Uterus (tissue), 4 donors: Measurements from ENCODE around the gene KISS1R. TPM values are rescaled to one million over a fixed set of nuclear protein-coding genes. Genes with fewer than 3 reads are reported as not detected.

Experiments
- DNase-seq, 2 donors: peaks; one replicate each; pipeline ENCODE4 v3.0.0-alpha.2; 2019 to 2020
- H3K27ac ChIP-seq, 2 donors: fragments of 200-600 bp; sonication (generic); 1 replicate in 1 of 2; 2 replicates in 1 of 2; pipeline ENCODE4 v1.5.1; 2016 to 2018
- H3K27me3 ChIP-seq, 2 donors: fragments of 200-600 bp; sonication (generic); one replicate each; pipeline ENCODE4 v1.5.1; 2018 to 2019; ENCODE audit warnings: control low read depth in 1 of 2
- H3K36me3 ChIP-seq, 2 donors: fragments of 200-600 bp; sonication (generic); one replicate each; pipeline ENCODE4 v1.5.1; 2019; ENCODE audit warnings: control low read depth in 1 of 2
- H3K4me1 ChIP-seq, 2 donors: fragments of 200-600 bp; sonication (generic); one replicate each; pipeline ENCODE4 v1.5.1; 2018 to 2019; ENCODE audit warnings: control low read depth in 1 of 2
- H3K4me3 ChIP-seq, 2 donors: fragments of 200-600 bp; sonication (generic); 1 replicate in 1 of 2; 2 replicates in 1 of 2; pipeline ENCODE4 v1.5.1; 2018 to 2019; ENCODE audit warnings: mild to moderate bottlenecking in 1 of 2
- H3K9me3 ChIP-seq, 2 donors: fragments of 200-600 bp; sonication (generic); one replicate each; pipeline ENCODE4 v1.5.1; 2019; ENCODE audit warnings: control low read depth in 1 of 2
- POLR2A ChIP-seq, 2 donors: fragments of 450-650 bp; IDR thresholded peaks; one replicate each; pipeline ENCODE4 v1.6.1; 2016; ENCODE audit warnings: antibody characterized with exemption in 2 of 2, mild to moderate bottlenecking in 1 of 2, moderate library complexity in 1 of 2
- intact Hi-C: fragments of 100-400 bp; cut with DNase I; formaldehyde crosslinking; loops from one replicate; pipeline ENCODE4 v1.15.1; 2023; ENCODE audit warnings: low total_unique reads
- total RNA-seq, 4 donors: library from RNA; depleted of rRNA in 3 of 4; stranded (reverse); fragments of >200 nt in 3 of 4; gene quantifications; one replicate each; pipeline versions ENCODE4 v1.1.0 to v1.2.4, GENCODE V29; 2014 to 2023
- TF ChIP-seq, protein P1 (sequence below), 4 experiments: fragments of 200-600 bp in 2 of 4; fragments of 450-650 bp in 2 of 4; sonication (generic) in 2 of 4; IDR thresholded peaks; one replicate each; pipeline ENCODE4 v1.5.1; 2016 to 2019; ENCODE audit warnings: antibody characterized with exemption in 4 of 4, mild to moderate bottlenecking in 2 of 4, moderate library complexity in 1 of 4
- donor health status: DM: yes; HTN: yes; CAD: no.

The KISS1R gene
- total RNA-seq, 4 donors from 2014 or later = 0.14 TPM; not detected in 3

DNA sequence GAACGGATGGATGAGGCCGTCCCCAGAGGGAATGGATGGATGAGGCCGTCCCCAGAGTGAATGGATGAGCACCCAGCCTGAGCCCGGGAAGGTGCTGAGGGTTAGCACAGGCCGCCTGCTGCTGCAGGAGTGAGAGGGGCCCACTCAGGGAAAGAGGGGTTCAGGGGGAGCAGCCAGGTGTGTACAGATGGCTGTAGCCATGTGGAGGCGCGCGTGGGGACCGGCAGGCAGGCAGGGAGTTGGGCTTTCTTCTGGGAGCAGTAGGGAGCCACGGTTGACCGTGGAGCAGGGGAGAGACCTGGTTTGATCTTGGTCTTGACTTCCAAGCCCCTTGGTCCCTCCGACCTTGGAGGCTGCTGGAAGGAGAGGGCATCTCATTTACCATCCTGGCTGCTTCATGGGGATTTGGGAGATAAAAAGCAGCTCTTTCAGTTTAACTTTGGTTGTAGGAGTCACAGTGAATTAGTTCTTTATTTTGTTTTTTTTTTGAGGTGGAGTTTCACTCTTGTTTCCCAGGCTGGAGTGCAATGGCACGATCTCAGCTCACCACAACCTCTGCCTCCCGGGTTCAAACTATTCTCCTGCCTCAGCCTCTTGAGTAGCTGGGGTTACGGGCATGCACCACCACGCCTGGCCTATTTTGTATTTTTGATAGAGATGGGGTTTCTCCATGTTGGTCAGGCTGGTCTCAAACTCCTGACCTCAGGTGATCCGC lies 33.4 kb downstream of the KISS1R start:
- H3K4me3 ChIP-seq = no peak overlapping the region
- TF ChIP-seq, protein P1, sequence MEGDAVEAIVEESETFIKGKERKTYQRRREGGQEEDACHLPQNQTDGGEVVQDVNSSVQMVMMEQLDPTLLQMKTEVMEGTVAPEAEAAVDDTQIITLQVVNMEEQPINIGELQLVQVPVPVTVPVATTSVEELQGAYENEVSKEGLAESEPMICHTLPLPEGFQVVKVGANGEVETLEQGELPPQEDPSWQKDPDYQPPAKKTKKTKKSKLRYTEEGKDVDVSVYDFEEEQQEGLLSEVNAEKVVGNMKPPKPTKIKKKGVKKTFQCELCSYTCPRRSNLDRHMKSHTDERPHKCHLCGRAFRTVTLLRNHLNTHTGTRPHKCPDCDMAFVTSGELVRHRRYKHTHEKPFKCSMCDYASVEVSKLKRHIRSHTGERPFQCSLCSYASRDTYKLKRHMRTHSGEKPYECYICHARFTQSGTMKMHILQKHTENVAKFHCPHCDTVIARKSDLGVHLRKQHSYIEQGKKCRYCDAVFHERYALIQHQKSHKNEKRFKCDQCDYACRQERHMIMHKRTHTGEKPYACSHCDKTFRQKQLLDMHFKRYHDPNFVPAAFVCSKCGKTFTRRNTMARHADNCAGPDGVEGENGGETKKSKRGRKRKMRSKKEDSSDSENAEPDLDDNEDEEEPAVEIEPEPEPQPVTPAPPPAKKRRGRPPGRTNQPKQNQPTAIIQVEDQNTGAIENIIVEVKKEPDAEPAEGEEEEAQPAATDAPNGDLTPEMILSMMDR (IDR thresholded peaks at IDR 0.05) = no peak
- no peak for TF ChIP-seq POLR2A (IDR thresholded peaks at IDR 0.05)
- no peak for DNase-seq
- H3K27me3 ChIP-seq = no peaks in the 10 kb centered on the region
- no peaks in the 10 kb centered on the region for H3K36me3 ChIP-seq
- no peaks in the 10 kb centered on the region for H3K4me1 ChIP-seq
- H3K27ac ChIP-seq = no peak overlapping the region
- no peaks in the 10 kb centered on the region for H3K9me3 ChIP-seq
- intact Hi-C loops = no loop called here

- H3K4me3 ChIP-seq = no peak overlapping the region
- intact Hi-C loops = no loop called here
- no peak for TF ChIP-seq POLR2A (IDR thresholded peaks at IDR 0.05)
- TF ChIP-seq, protein P1 (IDR thresholded peaks at IDR 0.05) = no peak
- H3K36me3 ChIP-seq = no peaks in the 10 kb centered on the region
- no peaks in the 10 kb centered on the region for H3K27me3 ChIP-seq
- no peaks in the 10 kb centered on the region for H3K4me1 ChIP-seq
- H3K9me3 ChIP-seq = no peaks in the 10 kb centered on the region
- H3K27ac ChIP-seq = no peak overlapping the region
- no peak for DNase-seq
Measured at GRCh38 chr19:952049-952679, 35.0 kb downstream of the KISS1R start.

DNA sequence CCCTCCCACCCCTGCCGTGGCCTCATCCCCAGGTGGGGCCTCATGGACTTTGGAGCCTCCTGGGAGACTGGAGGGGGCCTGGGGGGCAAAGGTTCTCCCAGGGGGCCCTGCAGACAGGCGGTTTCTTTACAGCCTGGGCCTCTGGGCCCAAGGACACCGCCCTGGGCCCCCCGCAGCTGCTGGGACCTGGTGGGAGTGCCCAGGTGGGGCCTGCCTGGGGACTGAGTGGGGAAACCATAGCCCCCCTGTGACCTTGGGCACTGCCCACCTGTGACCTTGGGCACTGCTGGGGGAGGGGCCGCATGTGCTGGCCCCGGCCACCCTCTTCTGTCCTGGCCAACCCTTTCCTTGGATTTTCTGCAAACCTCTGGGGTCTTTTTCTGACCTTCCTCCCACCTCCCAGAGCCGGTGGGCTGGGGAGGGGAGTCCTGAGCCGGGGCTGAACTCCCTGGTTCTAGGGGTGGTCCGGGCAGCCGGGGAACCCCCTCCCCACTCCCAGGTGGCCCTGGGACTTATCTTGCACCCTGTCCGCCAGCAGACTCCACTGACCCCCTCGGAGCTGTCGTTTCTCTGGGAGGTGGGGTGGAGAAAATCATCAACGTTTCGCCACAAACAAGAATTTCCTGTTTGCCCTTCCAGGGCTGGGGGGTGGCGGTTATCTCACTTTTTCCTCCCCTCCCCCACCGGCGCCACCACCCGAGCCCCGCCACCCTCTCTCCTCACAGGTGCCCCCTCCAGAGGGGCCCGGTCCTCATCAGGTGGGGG lies 35.7 kb downstream of the KISS1R start:
- intact Hi-C loops = no loop called here
- DNase-seq = no peak
- H3K4me3 ChIP-seq = no peak overlapping the region

DNA sequence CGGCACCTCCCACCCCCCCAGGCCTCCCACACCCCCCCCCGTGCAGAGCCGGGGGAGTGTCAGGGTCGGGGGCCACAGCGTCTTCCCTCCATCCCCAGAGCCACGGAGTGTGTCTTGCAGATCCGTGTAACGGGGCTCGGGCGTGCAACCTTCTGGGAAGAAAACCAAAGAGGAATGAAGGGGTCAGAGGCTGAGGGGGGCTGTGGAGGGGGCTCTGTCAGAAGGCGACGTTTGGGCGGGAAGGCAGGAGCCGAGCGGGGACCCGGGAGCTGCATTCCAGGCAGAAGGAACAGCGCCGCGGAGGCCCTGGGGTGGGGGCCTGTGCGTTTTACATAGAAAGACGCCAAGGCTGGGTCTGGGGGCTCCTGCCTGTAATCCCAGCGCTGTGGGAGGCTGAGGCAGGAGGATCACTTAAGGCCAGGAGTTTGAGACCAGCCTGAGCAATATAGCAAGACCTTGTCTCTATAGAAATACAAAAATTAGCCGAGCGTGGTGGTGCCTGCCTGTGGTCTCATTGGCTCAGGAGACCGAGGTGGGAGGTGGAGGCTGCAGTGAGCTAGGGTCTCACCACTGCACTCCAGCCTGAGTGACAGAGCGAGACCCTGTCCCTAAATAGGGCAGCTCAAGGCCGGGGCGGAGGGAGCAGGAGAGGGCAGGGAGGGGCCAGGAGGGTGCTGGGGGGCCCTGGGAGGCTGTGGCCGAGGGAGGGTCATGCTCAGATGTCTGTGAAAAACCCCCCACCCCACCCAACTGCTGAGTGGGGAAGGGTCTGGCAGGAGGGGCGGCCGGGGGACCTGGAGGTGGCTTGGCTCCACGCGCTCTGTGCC lies 36.5 kb downstream of the KISS1R start:
- Histone ChIP-seq H3K27ac (no peak overlapping the region), H3K4me1 (no peaks in the 10 kb centered on the region), H3K9me3 (no peaks in the 10 kb centered on the region), H3K27me3 (no peaks in the 10 kb centered on the region), H3K36me3 (no peaks in the 10 kb centered on the region), H3K4me3 (no peak overlapping the region)
- TF ChIP-seq, protein P1 (IDR thresholded peaks at IDR 0.05) = no peak
- no peak for TF ChIP-seq POLR2A (IDR thresholded peaks at IDR 0.05)
- no peak for DNase-seq
- intact Hi-C loops = no loop called here

More for the DNA sequence above, 35.7 kb downstream of the KISS1R start:
- no peaks in the 10 kb centered on the region for H3K27me3 ChIP-seq
- H3K27ac ChIP-seq = no peak overlapping the region
- no peaks in the 10 kb centered on the region for H3K4me1 ChIP-seq
- TF ChIP-seq POLR2A (IDR thresholded peaks at IDR 0.05) = no peak
- TF ChIP-seq, protein P1 (IDR thresholded peaks at IDR 0.05) = no peak
- no peaks in the 10 kb centered on the region for H3K9me3 ChIP-seq
- H3K36me3 ChIP-seq = no peaks in the 10 kb centered on the region
